AG08395 (cell line): Measurements from ENCODE around the gene HEBP1.
A peak's percentile ranks its signal among the peaks of the same experiment; 100 is the strongest.

ENCODE experiments used
- DNase-seq: peaks from one replicate; pipeline ENCODE4 v3.0.0; 2012; ENCODE audit warnings: mixed read lengths, low spot score

Gene HEBP1

DNA sequence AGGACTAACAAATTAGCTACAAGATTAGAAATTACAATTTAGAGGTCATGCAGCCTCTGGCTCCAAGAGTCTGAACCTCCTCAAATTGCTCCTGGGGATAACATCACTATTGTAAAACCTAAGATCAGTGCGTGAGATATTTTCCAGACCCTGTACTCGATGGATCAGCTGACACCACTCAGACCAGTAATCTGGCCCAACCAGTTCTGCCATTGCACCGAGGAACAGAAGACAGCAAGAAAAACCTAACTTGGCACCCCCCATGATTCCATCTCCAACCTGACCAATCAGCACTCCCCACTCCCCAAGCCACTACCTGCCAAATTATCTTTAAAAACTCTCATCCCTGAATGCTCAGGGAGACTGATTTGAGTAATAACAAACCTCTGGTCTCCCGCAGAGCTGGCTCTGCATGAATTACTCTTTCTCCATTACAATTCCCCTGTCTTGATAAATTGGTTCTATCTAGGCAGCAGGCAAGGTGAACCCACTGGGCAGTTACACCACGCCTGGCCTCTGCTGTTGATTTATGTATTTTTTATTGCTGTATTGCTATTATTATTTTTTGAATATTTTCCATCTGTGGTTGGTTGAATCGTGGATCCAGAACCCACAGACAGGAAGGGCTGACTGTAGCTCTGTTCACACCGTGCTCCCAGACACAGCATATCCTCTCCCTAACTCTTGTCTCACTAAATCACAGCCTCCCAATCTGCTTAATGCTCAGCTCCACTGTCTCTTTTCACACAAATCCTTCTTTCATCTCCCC lies 9.2 kb downstream of the HEBP1 start:
- DNase-seq, result no peak

DNA sequence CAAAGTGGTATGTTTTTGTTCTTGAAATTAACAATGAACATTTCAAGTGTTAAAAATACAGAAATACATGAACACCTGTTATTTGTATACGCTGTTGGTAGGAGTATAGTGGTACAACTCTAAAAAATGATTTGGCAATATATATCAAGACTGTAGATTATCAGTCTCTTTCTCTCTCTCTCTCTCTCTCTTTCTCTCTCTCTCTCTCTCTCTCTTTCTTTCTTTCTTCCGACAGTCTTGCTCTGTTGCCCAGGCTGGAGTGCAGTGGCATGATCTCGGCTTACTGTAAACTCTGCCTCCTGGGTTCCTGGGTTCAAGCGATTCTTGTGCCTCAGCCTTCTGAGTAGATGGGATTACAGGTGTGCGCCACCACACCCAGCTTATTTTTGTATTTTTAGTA lies 12.6 kb downstream of the HEBP1 start:
- DNase-seq, result no peak

DNA sequence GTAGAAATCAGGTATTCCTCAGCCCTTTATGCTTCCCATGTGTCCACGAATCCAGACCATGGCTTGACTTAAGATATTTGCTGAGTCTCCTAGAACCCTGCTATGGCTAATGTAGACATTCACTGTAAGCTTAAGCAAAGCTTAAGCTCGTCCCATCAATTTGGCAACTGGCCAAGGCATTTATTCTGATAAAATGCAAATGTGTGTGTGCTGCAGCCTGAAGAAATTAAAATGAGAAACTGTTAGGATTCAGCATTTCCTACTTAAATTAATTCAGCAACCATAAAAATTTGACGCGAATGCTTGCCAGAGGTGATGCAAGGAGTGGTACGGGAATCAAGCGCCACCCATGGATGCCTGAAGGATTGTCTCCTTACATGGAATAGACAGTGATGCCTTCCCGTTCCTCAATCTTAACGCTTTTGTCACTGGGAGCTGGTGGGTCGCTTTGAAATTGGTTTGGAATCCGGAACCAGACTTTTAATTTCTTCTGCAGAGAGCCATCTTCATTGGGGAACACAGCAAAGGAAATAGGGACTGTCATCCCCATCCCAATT lies 13.2 kb downstream of the HEBP1 start:
- DNase-seq, result no peak

DNA sequence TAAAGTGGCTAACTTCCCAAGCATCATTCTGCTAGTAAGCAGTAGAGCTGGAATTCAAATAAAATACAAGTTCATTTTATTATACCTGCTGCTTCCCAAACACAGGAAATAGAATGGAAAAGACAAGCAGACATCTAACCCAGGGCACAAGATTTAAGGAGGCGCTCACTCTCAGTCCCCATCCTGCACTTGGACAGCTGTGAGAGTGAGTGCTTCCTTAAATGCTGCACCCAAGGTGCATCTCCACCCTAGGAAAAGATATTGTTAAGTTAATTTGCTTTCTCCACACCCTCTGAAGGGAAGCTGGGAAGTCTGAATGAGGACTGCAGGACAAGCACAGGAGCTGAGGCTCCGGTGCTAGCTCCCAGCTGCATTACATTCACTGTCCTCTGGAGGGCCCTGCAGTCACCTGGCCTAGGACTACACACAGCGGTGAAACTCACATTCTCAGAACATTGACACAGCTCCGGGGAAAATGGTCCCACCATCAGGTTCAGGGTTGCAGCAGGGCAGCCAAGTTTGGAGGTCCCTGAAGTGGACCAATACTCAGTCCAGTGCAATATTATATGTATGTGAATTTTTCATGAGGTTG lies 14.2 kb downstream of the HEBP1 start:
- DNase-seq, result peak; percentile 16

DNA sequence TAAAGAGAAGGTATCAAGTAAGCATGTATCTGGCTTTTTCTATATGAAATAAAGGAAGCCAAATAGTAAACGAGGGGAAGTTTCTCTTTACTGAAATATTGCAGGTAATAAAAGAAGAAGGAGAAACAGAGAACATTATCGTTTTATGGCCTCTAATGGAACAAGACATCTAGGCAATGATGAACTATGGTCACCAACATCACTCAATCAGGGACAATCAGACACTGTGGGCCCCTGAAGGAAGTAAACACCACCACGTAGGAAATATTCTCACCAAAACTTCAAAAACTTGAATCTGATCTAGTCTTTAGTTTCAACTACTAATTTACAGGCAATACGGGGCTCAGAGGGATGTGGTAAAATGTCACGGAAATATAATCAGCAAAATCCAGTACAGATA lies 15.9 kb downstream of the HEBP1 start:
- no peak for DNase-seq

DNA sequence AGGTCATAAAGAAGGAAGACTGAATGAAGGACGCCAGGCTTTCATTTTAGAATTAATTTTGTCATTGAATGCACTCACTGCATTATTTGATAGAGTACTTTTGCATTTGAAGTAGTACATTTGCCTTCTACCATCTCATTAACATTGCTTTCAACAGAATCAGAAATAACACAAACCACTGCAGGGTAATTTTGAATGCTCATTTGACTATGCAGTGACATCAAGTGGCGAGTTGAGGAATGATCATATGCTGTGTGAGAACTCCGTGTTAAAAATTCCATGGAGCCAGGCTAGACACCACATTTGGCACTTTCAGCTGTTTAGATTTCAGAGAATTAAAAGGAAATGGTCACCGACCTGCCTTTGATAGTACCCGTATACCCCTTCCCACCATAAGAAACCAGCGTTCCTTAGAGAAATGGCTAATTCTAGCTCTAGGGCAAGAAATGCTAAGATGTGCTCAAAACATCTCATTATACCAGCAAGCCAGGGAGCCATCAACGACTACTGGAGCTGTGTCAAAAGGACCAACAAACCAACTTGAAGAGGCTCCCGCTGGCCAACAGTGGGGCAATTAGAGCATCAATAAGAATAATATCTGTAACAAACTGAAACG lies 16.5 kb downstream of the HEBP1 start:
- DNase-seq, result peak; percentile 73

DNA sequence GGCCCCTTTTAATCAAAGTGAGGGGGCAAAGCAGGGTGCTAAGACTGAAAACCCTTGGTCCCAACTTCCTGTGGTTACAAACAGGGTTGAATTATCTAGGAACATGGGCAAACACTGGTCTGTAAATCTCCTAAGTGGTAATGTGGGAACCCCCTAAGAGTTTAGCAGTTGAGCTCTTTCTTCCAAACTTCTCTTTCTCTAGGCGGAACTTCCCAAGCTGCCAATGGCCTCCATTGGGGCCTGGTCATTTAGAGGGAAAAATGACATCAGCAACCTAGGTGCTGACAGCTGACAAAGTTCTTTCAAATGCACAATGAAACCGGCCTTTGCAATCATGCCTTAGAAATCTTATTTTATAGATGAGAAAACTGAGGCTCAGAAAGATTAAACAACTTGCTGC lies 17.7 kb downstream of the HEBP1 start:
- DNase-seq, result no peak

DNA sequence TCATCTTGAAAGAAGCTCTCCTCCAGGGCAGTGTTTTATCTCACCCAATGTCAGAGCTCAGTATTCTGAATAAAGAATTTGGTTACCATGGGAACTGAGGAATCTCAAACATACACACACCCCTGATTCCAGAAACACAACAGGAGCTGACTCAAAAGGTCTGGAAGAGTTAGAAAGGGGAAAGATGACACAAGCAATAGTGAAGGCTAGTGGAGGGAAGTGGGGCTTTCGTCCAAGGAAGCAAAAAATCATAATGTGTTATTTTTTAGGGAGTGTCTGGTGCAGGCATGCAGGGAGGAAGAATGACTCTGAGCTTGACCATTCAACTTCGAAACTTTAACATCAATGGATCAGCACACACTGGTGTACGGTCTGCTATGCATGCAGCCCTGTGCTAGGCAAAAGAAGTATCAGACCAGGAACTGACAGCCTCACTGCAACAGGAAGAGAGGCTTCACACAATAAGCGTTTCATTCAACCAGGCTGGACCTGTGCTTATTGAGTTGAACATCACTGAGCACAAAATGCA lies 20.3 kb downstream of the HEBP1 start:
- peak; percentile 93 for DNase-seq

DNA sequence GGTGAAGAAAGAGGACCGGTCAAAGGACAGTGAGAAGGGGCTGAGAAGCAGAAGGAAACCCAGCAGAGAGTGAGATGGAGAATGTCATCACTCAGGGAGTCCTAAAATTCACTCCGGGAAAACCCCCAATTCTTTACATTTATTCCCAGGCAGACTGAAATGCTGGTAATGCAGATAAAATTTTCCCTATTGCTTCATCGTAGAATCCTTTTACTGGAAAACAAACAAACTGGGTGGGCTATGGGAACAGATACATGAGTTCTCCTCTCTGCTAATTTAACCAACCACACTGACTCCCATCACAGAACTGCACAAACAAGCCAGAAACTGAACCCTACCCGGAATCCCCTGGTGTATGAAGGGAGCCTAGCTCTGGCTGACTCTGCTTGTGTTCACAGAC lies 20.9 kb downstream of the HEBP1 start:
- DNase-seq, result no peak

DNA sequence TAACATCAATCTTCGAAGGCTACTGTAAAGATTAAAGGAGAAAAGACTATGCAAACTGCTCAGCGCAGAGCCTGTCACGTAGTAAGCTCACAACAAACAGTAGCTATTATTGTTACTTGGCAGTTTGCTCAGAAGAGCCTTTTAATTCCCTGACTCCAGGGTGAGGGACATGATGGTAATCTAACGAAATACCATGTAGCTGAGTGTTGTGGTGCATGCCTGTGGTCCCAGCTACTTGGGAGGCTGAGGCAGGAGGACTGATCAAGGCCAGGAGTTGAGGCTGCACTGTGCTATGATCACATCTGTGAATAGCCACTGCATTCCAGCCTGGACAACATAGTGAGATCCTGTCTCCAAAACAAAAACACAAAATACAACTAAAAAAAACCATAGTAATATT lies 22.8 kb downstream of the HEBP1 start:
- no peak for DNase-seq

DNA sequence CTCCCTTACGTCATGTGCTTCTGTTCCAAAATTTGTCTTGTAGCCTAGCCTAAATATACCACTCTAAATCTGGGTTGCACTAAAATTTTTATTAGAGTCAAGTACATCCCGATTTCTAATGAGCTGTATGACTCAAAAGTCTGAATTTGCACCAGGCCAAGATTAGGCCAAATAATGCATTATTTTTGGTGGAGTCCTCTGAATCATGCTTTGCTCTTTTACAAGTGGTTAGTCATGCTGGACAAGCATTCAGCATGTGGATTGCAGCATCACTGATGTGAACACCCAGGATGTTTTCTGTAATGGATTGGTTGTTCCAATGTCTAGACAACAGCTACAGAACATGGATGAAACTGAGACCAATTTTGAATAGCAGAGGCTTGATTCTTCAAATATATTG lies 23.7 kb downstream of the HEBP1 start:
- DNase-seq, result peak; percentile 91

DNA sequence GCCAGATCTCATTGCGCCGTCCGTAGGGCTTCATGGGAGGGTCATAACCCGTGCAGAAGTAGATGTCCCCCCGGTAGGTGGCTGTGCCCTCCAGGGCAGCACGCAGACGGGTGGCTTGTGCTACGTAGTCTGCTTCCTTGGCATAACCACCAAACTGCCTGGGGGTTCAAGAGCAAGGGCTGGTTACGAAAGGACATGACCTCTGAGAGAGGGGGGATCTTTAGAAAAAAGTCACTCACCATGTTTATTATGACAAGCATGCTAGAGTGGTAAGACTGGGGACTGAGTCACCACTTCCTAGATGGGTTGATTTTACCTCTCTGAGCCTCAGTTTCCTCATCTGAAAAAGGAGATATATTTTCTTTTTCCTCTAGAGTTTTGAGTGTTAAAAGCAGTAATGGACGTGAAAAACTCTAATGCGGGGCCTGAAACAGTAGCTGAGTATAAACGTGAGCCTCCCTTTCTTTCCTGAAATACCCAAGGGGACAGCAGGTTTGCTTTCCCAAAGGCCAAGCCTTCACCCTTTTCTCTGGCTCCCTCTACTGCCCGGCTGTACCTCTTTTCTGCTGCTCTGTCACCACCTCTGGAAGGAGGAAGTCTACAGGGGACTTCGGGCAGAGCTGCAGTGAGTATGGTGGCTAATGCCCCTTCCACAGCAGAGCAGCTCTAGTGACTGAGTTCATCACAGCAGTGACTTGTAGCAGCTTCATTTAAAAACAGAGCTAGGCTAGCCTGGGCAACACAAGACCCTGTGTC lies 24.6 kb downstream of the HEBP1 start:
- DNase-seq, result peak; percentile 44

DNA sequence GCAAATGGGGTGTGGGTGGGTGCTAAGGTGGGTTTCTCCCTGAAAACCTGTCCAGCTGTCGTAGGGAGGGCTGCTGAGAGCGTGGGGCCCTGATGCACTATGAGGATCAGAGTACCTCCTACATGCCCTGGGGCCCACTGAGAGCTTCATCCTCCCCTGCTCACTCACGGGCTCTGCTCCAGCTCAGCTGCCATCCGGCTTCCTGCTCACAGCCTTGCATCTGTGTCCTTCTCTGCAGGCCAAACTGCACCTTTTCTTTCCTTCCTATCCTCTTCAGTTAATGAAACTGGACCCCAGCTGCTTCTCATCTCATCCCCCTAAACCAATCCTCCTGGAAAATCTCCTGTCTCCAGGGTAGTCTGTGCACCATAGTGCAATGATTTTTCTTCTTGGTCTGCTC lies 25.9 kb downstream of the HEBP1 start:
- DNase-seq, result no peak

DNA sequence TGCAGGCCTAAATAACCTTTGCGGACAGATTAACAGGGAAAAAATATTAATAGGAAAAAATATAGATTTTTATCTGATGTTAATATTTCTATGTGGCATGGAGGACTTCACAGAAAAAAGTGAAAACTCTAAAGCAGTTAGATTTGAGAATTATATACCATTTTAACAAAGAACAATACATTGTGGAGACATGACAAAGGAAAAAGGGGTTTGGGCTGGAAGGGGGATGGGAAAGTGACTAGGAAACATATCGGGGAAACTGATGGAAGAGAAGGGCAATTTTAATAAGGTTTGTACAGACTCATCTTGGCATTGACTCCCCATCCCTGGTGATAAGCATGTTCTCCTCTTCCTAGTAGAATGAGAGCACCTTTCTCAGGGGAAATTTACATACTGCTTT lies 27.0 kb downstream of the HEBP1 start:
- DNase-seq, result no peak

DNA sequence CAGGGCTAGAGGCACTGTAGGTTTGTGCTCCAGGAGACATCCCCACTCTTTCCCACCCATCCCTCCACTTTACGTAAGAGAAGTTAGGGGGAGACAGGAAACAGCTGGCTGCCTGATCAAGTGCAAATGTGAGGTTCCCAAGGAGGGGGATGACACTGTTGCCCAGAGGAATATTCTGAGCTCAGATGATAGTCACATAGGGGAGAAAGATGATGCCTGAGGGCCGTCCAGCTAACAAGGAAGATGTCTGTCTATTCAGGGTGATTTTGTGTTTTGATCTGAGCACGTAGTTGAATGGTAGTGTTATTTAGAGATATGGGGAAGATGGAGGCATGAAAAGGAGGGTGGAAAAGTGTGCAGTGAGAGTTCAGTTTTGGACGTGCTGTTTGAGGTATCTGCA lies 34.2 kb downstream of the HEBP1 start:
- no peak for DNase-seq

DNA sequence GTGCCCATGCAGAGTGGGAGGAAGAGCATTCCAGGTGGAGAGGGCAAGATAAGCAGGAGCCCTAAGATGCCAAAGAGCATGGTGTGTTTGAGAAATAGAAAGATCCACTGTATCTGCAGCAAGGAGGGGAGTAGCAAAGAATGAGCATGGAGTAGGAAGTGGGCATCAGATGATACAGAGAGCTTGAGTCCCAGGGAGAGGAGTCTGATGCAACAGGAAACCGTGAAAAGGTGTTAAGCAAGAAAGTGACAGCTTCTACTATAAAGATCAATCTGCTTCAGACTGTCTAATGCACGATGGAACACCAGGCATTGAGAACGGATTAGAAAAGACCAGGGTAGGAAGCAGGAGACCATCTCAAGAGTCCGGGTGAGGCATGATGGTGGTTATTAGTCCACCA lies 35.8 kb downstream of the HEBP1 start:
- DNase-seq, result no peak

DNA sequence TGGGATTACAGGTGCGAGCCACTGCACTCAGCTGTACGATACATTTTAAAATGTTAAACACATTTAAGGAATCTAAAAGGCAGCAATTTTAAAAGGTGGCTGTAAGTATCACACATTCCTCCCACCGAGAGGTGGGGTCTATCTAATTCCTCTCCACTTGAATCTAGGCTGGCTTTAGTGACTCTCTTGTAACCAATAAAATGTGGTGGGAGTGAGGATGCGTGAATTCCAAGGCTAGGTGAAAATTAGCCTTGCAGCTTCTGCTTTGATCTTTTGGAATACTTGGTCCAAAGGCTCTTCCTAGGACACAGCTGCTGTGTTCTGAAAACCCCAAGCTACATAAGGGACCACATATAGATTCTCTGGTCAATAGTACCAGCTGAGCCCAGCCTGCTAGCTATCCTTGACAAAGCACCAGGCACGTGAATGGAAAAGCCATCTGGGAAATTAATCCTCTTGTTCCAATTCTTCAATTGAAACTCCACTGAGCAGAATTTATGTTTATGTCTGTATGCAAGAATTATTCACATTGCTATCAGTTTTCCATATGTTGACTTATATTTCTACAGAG lies 39.3 kb downstream of the HEBP1 start:
- no peak for DNase-seq

DNA sequence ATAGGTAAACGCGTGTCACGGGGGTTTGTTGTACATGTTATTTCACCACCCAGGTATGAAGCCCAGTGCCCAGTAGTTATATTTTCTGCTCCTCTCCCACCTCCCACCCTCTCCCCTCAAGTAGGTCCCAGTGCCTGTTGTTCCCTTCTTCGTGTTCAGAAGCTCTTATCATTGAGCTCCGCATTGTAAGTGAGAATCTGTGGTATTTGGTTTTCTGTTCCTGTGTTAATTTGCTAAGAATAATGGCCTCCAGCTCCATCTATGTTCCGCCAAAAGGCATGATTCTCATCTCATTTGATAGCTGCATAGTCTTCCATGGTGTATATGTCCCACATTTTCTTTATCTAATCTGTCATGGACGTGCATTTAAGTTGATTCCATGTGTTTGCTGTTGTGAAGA lies 41.2 kb downstream of the HEBP1 start:
- DNase-seq, result no peak

DNA sequence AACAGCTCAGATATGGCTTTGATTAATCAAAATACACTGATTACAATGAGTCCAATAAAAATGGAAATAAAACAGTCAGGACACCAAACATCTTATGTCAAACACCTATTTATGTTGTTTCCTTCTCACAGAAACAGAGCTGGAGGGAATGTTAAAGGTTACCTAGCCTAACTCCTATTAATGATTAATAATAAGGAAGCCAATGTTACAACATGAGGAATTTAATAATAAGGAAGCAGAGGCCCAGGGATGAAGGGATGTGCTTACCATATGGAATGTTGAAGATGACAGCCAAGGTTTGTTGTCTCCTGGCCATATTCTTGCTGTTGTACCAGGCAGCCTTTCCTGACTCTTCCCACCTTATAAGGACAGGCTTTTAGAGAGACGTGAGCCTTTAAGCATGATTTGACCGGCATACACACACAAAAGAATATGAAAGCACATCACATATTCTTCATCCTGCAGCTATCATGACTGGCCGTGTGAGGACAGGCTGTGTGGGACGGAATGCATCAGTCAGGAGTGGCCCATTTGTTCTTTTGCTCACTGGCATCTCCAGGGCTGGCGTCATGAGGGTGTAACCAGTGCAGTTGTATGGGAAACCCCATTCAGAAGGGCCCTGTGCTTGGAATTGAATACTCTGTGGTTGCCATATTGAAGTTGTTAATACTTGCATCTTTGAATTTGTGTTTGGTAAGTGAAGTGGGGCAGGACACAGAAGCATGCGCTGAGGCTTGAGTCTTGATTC lies 45.0 kb downstream of the HEBP1 start:
- no peak for DNase-seq

DNA sequence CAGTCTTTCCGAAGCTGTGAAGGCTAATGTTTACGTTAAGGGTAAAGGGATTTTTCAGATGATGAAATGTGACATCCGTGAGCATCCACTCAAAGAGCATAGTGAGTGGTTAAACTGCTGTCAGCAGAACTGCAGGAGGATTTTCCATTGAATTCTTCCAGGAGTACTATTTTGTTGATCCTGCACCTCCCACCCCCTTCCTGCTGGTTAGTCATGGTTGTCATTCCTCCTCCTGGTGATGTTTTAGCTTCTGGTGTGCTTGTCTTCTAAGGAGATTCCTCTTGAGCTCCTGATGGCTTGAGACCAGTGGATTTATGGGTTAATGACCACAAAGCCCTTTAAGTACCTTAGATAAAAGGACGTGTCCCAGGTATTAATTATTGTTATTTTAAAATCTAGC lies 45.7 kb downstream of the HEBP1 start:
- no peak for DNase-seq

DNA sequence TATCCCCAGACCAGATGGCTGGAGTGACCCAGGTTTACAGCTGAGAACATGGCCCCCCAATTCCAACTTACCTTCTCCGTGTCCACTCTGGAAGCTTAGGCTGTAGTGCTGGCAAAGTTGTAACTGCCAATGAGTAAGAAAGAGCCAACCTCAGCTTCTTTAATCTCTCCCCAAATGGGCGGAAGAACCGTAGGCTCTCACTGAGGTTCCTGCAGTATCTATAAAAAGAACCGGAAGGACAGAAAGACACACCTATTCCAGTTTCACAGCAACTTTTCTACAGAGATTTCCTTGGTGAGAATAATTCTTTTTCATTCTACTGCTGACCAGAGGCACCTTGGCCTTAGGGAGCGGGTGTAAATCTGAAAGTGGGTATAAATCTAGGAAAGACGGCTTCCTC lies 48.0 kb downstream of the HEBP1 start, which contains the start of gene GPRC5D:
TSS of gene GPRC5D (minus strand) at position 135 of the 400 bp plus-strand sequence. CDS start 1,786 bp downstream, outside the sequence.
- DNase-seq, result no peak
